Activated CD4-positive, CD25-positive, alpha-beta regulatory T cell treated with anti-CD3 and anti-CD28 coated beads, Interleukin-2, amount 50 U/mL, for 24 hours (primary cell): ENCODE measurements around the gene NUMBL.
A peak's percentile ranks its signal among the peaks of the same experiment; 100 is the strongest.

Experiments used
- ATAC-seq, 2 donors: fragments of 150-1000 bp; cut with Tn5 transposase; one replicate each; pipeline ENCODE4 v1.10.0; 2021; ENCODE audit warnings: mild to moderate bottlenecking in 1 of 2, moderate library complexity in 1 of 2

NUMBL gene

DNA sequence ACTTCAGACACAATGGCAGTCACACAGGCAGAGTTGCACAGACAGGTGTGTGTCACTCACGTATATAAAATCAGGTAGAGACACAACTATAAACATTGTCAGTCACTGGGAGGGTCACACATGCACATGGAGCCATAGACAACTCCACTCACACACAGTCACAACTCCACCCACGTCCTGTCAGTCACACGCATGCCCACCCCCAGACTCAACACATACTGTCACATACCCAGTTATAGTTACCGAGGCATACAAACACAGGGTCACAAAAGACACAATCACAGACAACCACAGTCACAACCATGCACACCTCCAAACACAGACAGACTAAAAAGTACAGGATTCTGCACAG, 1.5 kb downstream of the NUMBL start:
- no peak for ATAC-seq

DNA sequence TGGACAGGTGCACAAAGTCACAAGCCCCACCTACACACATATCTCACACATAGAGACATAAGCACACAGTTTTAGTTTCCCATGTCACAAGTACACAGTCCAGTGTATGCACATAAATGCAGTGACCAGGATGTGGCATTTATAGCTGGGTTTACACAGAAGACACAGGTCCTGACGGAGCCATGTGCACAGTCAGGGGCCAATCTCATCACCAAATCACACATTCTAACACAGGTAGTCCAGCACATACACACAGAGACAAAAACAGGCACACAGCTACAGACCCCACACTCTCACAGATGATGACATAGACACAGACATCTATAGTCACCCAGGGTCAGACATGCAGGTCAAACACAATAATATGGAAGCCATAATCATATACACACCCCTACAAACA, 2.1 kb downstream of the NUMBL start:
- ATAC-seq, result no peak

GRCh38 chr19:40687525-40688016, 2.9 kb downstream of the NUMBL start:
- ATAC-seq, result no peak

- no peak for ATAC-seq
Measured at GRCh38 chr19:40686882-40687524, 3.4 kb downstream of the NUMBL start.

- ATAC-seq, result no peak
Measured at GRCh38 chr19:40685563-40685962, 4.9 kb downstream of the NUMBL start.

DNA sequence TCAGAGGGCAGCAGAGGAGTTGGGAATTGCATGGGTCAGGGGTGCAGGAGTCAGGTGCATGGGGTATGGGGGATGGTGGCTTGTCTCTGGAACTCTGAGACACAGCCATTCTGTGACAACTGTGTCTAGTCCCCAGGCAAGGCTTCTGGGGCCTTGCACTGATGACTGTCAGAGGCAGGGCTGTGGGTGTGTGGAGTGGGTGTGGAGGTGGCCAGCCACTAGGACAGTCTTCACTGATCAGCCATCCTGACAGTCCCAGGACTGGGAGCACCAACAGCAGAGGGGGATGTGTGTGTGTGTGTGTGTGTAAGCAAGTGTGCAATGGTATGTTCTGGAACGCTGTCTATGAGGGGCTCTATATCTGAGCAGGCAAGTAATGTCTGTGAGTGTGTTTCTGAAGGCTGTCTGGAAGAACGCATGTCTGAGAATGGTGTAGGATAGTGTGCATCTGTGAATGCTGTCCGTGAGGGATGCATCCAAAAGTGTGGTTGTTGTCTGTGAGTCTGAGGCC, 5.4 kb downstream of the NUMBL start:
- ATAC-seq, result no peak

GRCh38 chr19:40684280-40684679, 6.2 kb downstream of the NUMBL start:
- no peak for ATAC-seq

DNA sequence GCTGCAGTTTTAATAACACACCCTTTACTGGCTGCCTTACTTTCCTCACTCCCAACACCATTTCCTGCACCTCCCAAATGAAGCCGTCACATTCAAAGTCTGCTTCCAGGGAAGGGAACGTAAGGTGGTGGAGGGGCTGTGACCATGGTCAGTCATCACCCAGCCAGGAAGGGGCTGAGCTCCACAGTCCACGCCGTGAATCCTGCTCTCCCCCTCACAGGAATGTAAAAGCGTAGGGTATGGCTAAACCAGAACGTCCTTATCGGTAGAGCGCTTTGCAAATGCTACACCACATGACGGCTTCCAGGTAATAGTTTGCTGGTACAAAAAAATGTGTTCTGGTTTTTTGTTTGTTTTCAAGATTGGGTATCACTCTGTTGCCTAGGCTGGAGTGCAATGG, 7.0 kb downstream of the NUMBL start:
- ATAC-seq, result no peak

DNA sequence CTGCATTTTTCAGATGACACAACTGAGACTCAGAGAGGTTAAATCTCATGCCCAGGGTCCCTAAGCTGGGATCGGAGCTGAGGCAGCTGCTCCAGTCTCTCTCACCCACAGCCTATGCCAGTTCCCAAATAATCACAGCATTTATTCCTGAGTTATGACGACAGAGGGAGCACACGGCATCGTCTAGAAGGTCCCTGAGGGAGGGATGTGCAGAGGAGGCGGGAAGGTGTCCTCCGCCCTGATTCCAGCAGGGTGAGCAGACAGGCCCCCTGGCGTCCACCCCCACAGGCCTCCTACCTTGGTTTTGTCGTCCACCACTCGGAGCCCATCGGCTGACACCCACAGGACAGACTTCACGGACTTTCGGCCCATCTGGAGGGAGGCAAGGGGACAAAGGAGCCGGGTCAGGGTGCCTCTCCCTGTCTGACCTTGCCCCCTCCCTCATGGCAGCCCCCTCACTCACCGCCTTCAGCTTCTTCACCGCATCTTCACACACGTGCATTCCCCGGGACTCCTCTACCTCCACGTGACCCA, 8.0 kb downstream of the NUMBL start:
- no peak for ATAC-seq

- no peak for ATAC-seq
Measured at GRCh38 chr19:40681039-40681438, 9.4 kb downstream of the NUMBL start.

- no peak for ATAC-seq
Measured at GRCh38 chr19:40677156-40677555, 13.3 kb downstream of the NUMBL start.

GRCh38 chr19:40674291-40674690, 16.2 kb downstream of the NUMBL start:
- no peak for ATAC-seq

DNA sequence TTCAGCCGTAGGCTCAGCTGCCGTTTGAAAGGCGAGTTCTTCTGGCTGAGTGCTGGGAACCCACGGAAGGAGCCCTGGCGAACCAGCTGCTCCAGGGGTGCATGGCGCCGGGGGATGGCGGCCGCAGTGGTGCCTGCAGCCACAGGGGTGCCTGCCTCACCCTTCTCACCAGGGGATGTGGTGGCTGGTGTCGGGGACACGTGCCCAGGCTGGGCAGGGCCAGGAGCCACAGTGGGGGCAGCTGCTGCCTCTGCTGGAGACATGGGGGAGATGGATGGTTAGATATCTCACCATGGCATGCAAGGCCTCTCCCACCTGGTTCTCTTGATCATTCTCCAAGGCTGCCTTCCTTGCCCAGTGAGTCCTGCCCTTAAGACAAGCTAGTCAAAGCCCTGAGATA, 17.1 kb downstream of the NUMBL start:
- ATAC-seq, result no peak

DNA sequence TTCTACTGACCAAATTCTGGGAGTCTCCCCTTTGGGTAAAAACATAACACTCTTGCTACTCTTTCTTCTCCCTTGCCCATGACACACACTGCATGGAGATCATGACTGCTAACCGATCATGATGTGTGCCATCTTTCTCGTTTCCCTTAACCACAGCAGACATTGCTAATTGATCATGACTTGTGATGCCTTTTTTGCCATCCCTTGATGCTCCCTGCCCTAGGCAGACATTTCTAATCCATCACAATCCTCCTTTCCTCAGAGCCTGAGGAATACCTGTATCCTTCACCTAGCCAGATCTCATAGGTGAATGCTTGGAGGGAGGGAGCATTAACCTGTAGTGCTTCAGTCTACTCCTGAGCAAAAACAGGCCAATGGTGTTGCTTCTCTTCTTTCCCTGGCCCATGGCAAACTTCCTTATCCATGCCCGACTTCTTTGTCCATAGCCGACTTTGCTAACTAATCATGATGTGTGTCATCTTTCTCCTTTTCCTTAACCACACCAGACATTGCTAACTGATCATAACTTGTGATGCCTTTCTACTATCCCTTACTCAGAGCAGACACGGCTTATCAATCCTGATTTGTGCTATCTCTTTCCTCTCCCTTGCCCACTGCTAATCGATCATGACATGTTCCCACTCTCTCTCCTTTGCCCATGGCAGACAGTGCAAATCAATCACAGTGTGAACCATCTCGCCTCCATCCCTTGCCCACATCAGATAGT, 17.7 kb downstream of the NUMBL start:
- ATAC-seq, result no peak

DNA sequence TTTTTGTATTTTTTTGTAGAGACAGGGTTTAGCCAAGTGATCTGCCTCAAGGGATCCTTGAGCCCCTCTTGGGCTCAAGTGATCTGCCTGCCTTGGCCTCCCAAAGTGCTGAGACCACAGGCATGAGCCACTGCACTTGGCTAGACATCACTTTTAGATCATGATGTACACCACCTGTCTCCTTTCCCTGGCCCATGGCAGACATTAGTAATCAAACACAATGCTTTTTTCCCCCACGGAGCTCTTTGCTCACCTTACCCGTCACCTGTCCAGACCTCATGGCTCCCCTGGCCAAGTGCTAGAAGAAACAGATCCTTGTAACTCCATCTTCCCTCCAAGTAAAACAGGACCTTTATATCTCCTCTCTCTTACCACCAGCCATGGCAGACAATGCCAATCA, 18.4 kb downstream of the NUMBL start:
- ATAC-seq, result no peak

DNA sequence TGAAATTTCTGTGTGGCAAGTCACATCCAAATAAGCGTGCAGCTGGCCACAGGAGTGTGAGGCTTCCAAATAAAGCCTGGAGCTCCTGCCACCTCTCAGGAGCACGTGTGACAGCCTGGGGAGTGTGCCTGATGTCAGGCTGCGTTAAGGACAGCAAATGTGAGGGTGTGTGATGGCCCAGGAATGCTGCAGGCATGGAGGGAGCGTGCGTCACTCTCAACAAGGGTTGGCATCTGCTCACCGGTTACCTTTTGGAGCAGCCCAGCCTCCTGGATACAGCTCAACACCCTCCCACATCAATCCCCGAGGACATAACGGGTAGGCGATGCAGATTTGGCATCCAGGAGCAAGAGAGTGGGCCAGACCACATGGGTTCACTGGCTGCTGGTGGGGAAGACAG, 19.0 kb downstream of the NUMBL start:
- no peak for ATAC-seq

- no peak for ATAC-seq
Measured at GRCh38 chr19:40668991-40669614, 21.3 kb downstream of the NUMBL start.

- no peak for ATAC-seq
Measured at GRCh38 chr19:40667602-40668001, 22.8 kb downstream of the NUMBL start.

DNA sequence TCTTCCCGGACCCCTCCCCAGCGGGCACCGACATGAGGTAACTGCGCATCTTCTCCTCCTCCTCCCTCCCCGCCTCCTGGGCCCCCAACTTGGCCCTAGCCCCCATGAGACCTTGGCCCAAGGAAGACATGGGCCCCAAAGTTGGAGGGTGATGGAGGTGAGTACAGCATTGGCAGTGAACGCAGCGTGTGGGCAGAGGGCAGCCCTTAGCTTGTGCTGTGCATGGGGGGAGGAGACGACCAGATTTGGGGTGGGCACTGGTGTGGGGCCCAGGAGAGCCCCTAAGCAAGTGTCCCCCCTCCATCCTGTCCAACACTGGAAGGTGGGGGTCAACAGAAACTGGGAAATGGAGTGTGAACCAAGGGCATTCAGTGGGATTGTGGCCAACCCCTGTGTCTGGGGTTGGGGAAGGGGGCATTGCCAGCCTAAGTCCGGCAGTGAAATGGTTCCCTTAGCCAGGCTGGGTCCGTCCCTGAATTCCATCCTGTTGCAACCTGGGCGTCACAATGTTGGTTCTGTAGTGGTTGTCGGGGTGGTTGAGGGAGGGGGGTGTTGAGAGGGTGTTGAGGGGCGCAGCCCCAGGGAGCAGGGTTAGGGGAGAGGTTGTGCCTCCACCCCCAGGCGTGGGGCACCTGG, 23.5 kb downstream of the NUMBL start:
- ATAC-seq, result no peak

GRCh38 chr19:40663695-40664692, 26.5 kb downstream of the NUMBL start:
- ATAC-seq, result no peak

GRCh38 chr19:40662925-40663694, 27.3 kb downstream of the NUMBL start:
- ATAC-seq, result peak; percentile 79 to 82
